Measurements from ENCODE around the gene LEPR.

Gene LEPR

GRCh38 chr1:65409816-65410326, 10.6 kb upstream of the LEPR start:
- DNase-seq (ENCODE audit: low spot score), result no peak

DNA sequence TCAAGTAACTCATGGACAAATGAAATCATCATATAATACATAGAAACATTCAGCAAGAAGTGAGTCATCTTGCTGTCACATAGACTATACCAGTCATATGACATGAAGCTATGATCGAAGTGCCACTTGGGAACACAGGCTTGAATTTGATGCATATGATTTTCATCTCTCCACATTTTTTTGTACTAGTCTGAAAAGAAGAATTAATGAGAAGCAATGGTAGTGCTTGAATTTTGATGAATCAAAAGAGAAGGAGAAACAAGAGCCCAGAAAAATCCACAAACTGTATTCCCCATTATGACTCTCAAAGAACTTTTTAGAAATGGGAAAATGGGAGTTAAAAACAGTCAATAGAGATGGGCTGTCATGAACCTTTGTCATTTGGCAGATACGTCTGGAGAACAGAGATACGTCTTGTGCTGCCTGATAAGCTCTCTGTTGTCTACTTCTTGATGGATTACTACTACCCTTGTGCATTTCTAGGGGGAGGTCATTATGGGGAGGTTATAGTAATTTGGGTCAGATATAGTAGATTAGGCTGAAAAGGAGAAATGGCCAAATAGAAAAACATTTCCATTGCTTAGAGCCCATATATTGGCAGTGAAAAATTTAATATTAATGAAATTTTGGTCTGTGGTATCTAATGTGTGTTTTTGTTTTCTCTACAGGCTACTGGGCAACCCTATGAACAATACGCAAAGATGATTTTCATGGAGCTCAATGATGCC, 8.0 kb upstream of the LEPR start:
- DNase-seq (ENCODE audit: low spot score), result no peak

DNA sequence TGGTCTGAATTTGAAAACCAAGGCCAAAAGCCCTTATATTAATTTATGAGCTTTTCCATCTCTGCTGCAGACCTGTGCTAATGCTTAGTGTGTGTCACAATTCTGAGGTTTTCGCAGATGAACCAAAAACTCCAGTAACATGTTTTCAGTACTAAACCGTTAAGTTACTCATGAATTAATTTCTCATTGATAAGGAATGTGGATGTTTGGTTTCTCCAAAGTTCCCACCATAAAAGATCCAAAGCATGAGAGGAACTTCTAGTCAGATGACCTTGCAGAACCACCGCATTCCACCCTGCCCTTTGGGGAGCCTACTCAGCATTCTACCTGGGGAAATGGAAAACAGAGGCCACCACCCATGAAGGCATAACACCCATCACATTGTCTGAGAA, 7.5 kb upstream of the LEPR start:
- no peak for DNase-seq (ENCODE audit: low spot score)

DNA sequence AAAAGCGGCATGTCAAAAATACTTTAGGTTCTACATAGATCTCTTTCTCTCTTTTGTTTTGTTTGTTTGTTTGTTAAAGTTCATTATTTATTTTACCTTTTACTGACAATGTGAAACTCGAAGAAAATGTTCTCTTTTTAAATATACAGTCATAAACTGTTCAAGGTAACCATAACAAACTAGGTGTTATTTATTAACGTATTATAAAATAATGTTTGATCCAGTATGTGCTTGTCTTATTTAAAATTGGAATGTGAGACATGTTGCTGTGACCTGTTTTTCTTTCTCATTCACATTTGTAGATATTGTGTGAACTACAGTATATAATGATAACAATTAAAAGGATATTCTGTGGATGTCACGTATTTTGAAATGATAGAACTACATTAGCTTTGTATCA, 5.9 kb upstream of the LEPR start:
- DNase-seq (ENCODE audit: low spot score), result no peak

- DNase-seq (ENCODE audit: low spot score), result no peak
These were observed 3.7 kb upstream of the LEPR start for GRCh38 chr1:65416767-65417166.

- no peak for DNase-seq (ENCODE audit: low spot score)
These were observed 2.7 kb upstream of the LEPR start for GRCh38 chr1:65417729-65418128.

GRCh38 chr1:65418522-65419185, 1.8 kb upstream of the LEPR start:
- DNase-seq (ENCODE audit: low spot score), result no peak

DNA sequence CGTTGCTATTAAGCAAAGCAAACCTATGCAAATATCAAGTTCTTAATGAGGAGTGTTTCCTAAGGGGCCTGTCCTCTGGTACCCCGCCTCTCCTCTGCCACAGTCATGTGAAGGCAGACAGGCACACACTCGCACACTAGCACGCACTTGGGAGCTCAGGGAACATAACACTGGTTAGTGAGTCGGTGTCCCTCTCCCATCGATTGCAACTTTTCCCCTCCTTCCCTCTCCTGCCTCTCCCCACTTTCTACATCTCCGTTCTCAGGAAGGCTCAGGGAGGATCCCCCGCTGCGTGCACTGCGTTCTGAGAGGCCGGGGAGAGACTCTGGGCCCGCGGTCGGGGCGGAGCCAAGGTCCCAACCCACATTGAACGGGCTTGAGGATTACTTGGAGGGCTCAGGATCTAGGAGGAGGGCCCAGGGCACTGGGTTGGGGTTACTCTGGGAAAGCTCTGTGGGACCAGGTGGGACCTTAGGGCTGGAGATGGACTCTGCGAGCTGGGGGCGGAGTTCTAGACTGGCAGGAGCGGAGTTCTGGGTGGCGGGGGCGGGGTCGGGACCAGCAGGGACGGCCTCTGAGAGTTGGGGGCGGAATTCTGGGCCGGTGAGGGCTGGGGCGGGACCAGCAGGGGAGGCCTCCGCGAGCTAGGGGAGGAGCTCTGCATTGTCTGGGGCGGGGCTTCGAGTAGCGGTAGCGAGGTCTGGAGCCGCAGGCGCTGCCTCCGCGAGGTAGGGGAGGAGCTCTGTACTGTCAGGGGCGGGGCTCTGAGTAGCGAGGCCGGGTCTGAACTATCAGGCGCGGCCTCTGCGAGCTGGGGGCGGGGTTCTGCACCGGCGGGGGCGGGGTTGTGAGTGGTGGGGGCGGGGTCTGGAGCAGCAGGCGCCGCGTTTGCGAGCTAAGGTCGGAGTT, 533 bp upstream of the LEPR start:
- peak; percentile 69 for DNase-seq (ENCODE audit: low spot score)

DNA sequence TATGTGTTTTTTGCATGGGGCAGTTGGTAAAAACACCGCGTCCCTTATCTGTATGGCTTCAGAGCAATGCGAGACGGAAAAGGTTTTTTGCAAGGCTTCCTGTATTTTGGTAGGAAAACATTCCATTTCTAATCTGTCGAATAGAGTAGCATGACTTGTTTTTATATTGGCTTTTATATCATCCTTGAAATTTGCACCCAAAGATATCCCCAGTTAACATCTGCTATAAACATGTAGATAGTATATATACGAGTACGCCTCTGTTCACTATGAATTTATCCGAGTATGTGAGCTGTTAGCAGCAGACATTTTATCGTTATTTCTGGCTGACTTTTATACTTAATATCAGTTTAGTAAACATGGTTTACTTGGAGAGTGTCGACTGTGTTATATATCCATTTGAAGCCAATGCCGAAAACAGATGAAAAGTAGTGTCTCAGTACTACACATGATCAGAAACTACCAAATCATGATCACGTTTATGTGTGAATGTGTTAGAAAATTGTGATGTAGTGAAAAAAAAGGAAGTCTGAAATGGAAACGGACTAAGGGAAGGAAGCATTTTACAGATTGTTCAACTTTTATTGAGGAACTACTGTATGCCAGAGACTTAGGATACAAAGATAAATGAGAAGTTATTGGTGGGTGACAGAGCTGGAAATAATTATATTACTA, 1.0 kb downstream of the LEPR start:
- no peak for DNase-seq (ENCODE audit: low spot score)

GRCh38 chr1:65422241-65423203, 2.1 kb downstream of the LEPR start:
- no peak for DNase-seq (ENCODE audit: low spot score)

- no peak for DNase-seq (ENCODE audit: low spot score)
These were observed 3.6 kb downstream of the LEPR start for GRCh38 chr1:65423884-65424572.

GRCh38 chr1:65424573-65424889, 4.1 kb downstream of the LEPR start:
- no peak for DNase-seq (ENCODE audit: low spot score)

DNA sequence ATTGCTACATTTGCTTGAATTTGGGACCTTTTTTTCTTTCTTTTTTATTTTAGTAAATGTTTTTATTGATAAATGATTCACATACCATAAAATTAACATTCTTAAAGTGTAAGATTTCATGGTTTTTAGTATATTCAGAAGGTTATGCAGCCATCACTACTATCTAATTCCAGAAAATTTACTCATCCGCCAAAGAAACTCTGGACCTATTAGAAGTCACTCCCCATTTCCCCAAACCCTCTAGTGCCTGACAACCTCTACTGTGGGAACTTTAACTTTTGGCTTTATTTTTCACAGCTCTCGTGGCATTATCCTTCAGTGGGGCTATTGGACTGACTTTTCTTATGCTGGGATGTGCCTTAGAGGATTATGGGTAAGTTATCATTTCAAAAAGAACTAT, 4.5 kb downstream of the LEPR start:
- no peak for DNase-seq (ENCODE audit: low spot score)

DNA sequence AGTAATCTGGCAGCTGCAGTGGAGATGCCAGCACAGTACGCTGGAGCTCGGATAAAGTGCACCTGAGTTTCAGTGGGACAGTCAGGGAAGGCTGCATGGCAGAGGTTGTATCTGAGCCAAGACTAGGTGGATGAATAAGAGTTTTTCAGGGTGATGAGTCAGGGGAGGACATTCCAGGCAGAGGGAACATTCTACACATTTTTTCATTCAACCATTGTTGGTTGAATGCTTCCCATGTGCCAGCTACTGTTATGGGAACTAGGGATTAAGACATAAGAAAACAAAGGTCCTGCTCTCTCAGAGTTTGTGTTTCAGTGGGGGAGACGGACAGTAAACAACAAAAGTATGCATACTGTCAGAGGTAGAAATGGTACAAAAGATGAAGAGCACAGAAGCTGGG, 5.2 kb downstream of the LEPR start:
- DNase-seq (ENCODE audit: low spot score), result no peak

DNA sequence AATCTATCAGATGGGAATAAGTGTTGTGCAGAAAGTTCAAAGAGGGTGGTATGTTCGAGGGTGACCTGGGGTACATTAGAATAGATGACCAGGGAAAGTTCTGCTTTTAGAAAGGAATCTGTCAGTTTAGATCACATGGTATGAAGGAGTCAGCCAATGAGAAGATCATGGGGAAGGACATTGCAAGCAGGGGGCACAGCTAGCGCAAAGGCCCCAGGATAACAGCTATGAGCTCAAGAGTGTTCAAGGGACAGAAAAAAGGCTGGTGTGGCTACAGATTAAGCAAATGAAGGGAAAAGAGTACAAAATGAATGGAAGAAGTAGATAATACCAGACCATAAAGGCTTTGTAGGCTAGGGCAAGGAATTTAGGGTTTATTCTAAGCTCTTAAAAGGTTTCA, 8.6 kb downstream of the LEPR start:
- no peak for DNase-seq (ENCODE audit: low spot score)

DNA sequence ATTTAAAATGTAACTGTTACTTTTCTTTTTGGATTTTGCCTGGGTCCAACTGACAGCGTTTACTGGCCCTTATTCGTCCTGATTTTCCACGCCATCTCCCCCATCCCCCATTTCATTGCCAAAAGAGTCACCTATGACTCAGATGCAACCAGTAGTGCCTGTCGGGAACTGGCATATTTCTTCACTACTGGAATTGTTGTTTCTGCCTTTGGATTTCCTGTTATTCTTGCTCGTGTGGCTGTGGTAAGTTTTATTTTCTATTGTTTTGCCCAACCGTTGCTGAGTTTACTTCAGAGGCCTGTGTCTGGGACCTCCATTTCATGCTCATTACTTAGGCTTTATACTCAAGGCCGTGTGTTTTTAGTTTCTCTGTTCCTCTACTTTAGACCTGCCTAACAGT, 9.3 kb downstream of the LEPR start:
- no peak for DNase-seq (ENCODE audit: low spot score)

- DNase-seq (ENCODE audit: low spot score), result peak; percentile 28
These were observed 10.7 kb downstream of the LEPR start for GRCh38 chr1:65431111-65431705.

DNA sequence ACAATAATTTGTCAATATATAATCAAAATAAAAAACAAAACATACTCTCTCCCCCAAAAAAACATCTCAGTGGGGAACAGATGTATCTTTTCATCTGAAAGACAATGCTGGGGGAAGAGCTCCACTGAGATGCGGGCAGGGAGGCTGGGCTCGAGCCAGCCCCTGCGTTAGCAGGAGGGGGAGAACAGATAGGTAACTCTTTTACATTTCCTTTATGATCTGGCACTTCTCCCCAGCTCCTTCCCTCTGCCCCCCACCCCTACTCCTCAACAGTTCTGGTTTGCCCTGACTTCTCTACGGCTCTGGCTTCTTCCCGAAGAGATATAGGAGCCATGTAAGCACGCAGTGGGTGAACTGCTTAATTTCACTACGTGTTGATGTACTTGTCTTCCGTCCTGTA, 12.4 kb downstream of the LEPR start:
- DNase-seq (ENCODE audit: low spot score), result no peak

DNA sequence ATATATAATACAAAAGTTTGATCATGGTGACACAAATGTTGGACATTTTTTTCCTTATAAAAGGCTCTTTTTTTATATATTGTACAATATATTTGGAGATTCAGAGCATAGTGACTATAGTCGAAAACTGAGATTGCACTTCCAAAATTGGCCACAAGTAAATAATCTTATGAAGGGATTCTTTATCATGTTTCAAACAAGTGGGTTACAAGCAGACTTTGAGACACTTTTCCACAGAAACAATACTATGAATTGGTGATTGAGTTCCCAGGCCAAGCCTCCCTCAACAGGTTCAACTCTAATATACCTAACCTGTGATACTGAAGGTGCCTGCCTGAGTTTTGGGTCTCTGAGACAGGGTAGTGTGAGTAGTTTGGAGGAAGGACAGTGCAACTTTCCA, 13.8 kb downstream of the LEPR start:
- DNase-seq (ENCODE audit: low spot score), result no peak

DNA sequence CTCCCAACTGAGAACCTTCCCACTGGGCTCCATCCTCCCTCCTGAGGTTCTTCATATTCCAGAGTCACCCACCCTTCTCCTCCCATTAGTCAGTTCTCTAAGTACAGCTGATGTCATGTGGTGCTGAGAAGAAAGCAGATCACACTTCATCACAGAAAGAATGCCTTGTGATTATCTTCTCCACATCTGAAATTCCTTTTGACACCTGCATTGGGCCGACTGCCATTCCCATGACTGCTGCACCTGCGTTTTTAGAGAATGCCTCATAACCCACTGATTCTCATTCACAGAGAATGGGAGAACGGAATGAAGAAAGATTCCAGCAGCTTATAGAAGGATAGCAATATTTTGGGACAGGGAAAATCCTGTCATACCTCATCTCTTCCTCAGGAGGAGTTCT, 14.3 kb downstream of the LEPR start:
- no peak for DNase-seq (ENCODE audit: low spot score)

All from HuH-7.5 (cell line).